ENCODE data around the gene NABP1. TPM values are rescaled to one million over a fixed set of nuclear protein-coding genes. Genes with fewer than 3 reads are reported as not detected.

NABP1 gene
- total RNA-seq, 4 donors from 2014 or later = 58.3 to 318 (median 104) TPM

DNA sequence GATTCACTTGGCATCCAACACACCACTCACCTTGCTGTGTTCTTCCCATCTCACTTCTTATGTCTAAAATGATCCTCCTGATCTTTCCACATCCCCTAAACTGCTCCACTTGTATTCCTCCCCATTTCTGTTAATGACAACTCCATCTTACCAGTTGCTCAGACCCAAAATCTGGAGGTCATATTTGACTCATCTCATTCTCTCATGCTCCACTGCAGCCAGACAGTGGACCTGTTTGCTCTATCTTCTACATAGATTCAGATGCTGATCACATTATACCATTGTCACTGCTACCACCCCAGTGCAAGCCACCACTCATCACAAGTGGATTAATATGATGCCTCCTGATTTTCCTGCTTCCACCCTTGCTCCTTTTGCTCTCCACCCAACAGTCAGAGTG is 7.9 kb upstream of the NABP1 start:
- ATAC-seq (ENCODE audit: low FRiP score) (no peak), DNase-seq (ENCODE audit: low spot score) (no peak)
- TF ChIP-seq, protein P1, sequence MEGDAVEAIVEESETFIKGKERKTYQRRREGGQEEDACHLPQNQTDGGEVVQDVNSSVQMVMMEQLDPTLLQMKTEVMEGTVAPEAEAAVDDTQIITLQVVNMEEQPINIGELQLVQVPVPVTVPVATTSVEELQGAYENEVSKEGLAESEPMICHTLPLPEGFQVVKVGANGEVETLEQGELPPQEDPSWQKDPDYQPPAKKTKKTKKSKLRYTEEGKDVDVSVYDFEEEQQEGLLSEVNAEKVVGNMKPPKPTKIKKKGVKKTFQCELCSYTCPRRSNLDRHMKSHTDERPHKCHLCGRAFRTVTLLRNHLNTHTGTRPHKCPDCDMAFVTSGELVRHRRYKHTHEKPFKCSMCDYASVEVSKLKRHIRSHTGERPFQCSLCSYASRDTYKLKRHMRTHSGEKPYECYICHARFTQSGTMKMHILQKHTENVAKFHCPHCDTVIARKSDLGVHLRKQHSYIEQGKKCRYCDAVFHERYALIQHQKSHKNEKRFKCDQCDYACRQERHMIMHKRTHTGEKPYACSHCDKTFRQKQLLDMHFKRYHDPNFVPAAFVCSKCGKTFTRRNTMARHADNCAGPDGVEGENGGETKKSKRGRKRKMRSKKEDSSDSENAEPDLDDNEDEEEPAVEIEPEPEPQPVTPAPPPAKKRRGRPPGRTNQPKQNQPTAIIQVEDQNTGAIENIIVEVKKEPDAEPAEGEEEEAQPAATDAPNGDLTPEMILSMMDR (IDR thresholded peaks at IDR 0.05) = no peak

- ATAC-seq (ENCODE audit: low FRiP score) (no peak), DNase-seq (ENCODE audit: low spot score) (no peak)
- TF ChIP-seq, protein P1 (IDR thresholded peaks at IDR 0.05) = no peak
Observed at GRCh38 chr2:191670787-191671186, 7.1 kb upstream of the NABP1 start.

DNA sequence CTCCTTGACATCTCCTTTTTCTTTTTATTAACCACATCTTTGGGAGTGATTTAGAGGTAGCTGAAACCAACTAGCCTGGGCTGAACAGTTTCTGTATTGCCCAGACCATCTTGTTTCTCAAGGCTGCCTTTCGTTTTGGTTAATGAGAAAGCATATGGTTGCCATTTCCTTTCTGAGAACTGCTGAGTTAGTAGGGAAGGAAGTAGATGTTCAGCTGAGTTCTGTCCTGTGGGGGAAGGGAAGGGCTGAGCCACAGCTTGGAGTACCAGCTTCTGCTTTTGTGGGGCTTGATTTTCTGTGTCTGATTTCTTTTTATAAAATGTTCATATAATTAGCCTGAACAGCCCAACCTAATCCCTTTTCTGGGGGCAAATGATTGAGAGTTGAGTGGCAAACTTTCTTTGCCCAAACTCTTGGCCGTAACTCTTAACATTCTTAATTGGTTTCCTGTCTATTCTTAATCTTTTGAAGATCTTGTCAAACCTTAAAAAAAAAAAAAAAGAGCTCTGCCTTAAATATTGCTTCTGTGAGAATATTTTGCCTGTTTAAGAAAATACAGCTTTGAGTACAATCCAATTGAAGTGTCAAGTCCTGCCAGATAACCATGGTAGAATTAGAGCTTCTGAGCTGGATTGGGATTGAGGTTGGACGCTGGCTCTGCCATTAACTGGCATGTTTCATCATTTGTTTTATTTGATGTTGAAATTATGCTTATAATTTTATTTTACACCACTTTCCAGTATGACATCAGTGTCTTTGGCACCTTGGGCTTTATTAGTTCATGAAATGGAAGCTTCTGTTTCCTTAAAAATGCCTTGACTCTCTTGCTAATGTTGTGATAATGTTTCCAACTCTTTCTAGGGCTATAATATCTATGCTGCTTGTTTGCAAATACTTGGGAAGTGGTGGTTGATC is 1.9 kb upstream of the NABP1 start:
- DNase-seq (ENCODE audit: low spot score) (no peak), ATAC-seq (ENCODE audit: low FRiP score) (no peak)
- TF ChIP-seq, protein P1 (IDR thresholded peaks at IDR 0.05) = no peak

DNA sequence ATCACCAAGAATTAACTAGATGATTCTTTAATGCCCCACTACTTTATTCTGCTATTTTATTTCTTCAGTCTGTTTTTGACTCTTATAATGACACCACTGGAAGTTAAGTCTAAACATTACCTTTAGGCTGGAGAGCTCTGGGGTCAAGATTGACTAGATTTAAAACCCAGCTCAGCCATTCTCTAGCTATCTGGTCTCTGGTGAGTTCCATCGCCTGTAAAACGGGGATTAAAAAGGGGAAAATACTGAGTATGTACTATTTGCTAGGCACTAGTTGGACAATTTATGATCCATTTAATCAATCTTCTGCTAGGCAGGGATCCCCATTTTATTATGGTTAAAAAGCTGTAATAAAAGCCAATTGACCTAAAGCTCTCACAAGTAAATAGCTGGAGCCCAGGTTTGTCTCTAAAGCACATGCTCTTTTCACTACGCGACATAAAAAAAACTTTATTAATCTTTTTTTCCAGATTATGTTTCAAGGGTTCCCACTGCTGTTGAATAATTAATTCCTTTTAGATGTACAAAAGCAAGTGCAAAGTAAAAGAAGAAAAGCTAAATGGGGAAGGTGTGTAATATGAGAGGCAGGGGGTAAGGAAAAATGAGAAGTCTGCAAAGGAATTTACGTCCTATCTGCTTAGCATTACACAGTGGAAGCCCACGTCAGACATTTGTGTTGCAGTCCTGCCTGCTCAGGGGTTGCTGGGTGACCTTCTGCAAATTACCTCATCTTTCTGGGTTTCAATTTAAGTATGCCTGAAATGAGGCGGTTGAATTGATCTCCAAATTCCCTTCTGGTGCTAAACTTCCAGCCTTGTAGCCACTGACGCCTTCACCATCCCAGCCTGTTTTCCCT is 918 bp upstream of the NABP1 start:
- TF ChIP-seq, protein P1 (IDR thresholded peaks at IDR 0.05) = no peak
- ATAC-seq (ENCODE audit: low FRiP score) (peak; percentile 44), DNase-seq (ENCODE audit: low spot score) (no peak)

GRCh38 chr2:191678437-191679100 is 633 bp downstream of the NABP1 start:
- TF ChIP-seq, protein P1 (IDR thresholded peaks at IDR 0.05) = no peak
- no peak for DNase-seq (ENCODE audit: low spot score)
- ATAC-seq (ENCODE audit: low FRiP score) = peak; percentile 12

DNA sequence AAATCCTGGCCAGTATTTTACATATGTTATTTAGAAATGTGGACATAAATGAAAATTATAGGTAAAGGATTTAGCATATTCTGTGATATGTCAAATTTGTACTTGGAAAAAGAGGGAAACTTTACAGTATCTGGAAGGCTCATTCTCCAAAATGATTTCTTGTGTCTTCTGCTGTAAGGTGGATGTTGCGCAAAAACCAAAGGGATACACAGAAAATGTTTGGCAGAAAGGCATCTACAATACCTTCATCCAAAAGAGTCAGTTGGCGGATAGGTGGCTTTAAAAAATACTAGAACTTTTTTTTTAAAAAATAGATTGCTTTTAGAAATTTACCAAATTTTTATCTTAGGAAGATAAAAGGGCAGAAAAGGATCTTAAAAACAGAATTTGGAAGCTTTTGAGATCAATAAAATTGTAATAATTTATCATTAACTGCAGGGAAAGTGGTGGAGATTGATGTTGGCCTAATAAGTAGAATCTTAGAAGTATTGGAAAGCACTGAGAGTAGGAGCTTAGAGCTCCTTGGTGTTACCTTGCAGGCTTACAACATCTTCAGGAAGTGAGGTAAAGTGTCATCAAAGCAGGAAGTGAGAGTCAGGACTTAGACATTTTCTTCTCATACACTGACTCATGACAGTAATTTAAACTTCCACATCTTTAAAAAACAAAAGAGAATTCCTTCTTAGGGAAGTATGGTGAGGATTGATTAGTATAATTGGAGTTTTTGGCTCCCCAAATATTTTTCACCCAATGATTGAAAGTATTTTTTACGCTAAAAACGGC is 2.1 kb downstream of the NABP1 start:
- TF ChIP-seq, protein P1 (IDR thresholded peaks at IDR 0.05) = no peak
- DNase-seq (ENCODE audit: low spot score) (no peak), ATAC-seq (ENCODE audit: low FRiP score) (no peak)

All from omental fat pad (tissue), 4 donors.